Keratinocyte (primary cell): ENCODE results near the gene B9D1. TPM values are rescaled to one million over a fixed set of nuclear protein-coding genes. Genes with fewer than 3 reads are reported as not detected.
A peak's percentile ranks its signal among the peaks of the same experiment; 100 is the strongest.

ENCODE experiments used
- DNase-seq: peaks from one replicate; pipeline ENCODE4 v3.0.0-alpha.2; 2011; ENCODE audit warnings: low read depth, missing footprints, low spot score
- FAIRE-seq: peaks from 2 replicates; lab custom pipeline; 2011; peaks lifted over from hg19 to GRCh38; lab: Jason Lieb, UNC
- H2AFZ ChIP-seq: 2 replicates; pipeline ENCODE4 v1.6.0; 2012; ENCODE audit warnings: low read length, control low read depth, inconsistent platforms; ENCODE audit not compliant: control insufficient read depth
- H3K27ac ChIP-seq: 2 replicates; pipeline ENCODE4 v1.5.1; 2011; ENCODE audit warnings: low read length; ENCODE audit not compliant: control insufficient read depth, insufficient read depth
- H3K27me3 ChIP-seq: 3 replicates; pipeline ENCODE4 v1.6.0; 2011; ENCODE audit warnings: low read length; ENCODE audit not compliant: control insufficient read depth, insufficient read depth; ENCODE audit errors: extremely low read depth
- H3K36me3 ChIP-seq, 2 experiments: 2 replicates in 1 of 2; 3 replicates in 1 of 2; pipeline ENCODE4 v1.5.1; 2011; ENCODE audit warnings: low read length in 2 of 2, mild to moderate bottlenecking in 1 of 2; ENCODE audit not compliant: control insufficient read depth in 2 of 2, insufficient read depth in 2 of 2; ENCODE audit errors: extremely low read depth in 1 of 2
- H3K4me1 ChIP-seq: 3 replicates; pipeline ENCODE4 v1.5.1; 2011; ENCODE audit warnings: low read length; ENCODE audit not compliant: control insufficient read depth, insufficient read depth; ENCODE audit errors: extremely low read depth
- H3K4me2 ChIP-seq: 3 replicates; pipeline ENCODE4 v1.6.0; 2011; ENCODE audit warnings: low read depth, low read length; ENCODE audit not compliant: control insufficient read depth, insufficient read depth; ENCODE audit errors: extremely low read depth
- H3K4me3 ChIP-seq, 3 experiments: fragments of 200-600 bp in 1 of 3; sonication (generic) in 1 of 3; 2 replicates in 2 of 3; 3 replicates in 1 of 3; pipeline ENCODE4 v1.5.1; 2011 to 2016; ENCODE audit warnings: low read length in 3 of 3, mild to moderate bottlenecking in 3 of 3, control low read depth in 2 of 3, inconsistent platforms in 1 of 3, low read depth in 1 of 3, mixed read lengths in 1 of 3, mixed run types in 1 of 3, moderate library complexity in 1 of 3; ENCODE audit not compliant: control insufficient read depth in 2 of 3, insufficient read depth in 2 of 3; ENCODE audit errors: extremely low read depth in 1 of 3
- H3K79me2 ChIP-seq: 2 replicates; pipeline ENCODE4 v1.6.0; 2012; ENCODE audit warnings: low read length; ENCODE audit not compliant: control insufficient read depth, insufficient read depth
- H3K9ac ChIP-seq: 3 replicates; pipeline ENCODE4 v1.6.0; 2011; ENCODE audit warnings: low read length; ENCODE audit not compliant: control insufficient read depth, insufficient read depth; ENCODE audit errors: extremely low read depth
- H3K9me1 ChIP-seq: 3 replicates; pipeline ENCODE4 v1.6.0; 2011; ENCODE audit warnings: low read length; ENCODE audit not compliant: control insufficient read depth, insufficient read depth; ENCODE audit errors: extremely low read depth
- H3K9me3 ChIP-seq: 2 replicates; pipeline ENCODE4 v1.5.1; 2012; ENCODE audit warnings: low read depth, low read length; ENCODE audit not compliant: control insufficient read depth
- H4K20me1 ChIP-seq: 3 replicates; pipeline ENCODE4 v1.6.0; 2011; ENCODE audit warnings: low read length; ENCODE audit not compliant: control insufficient read depth, insufficient read depth; ENCODE audit errors: extremely low read depth
- CTCF ChIP-seq, 3 experiments: IDR thresholded peaks in 1 of 3; conservative IDR thresholded peaks in 1 of 3; optimal IDR thresholded peaks in 1 of 3; 2 replicates in 2 of 3; 3 replicates in 1 of 3; pipeline versions ENCODE3 to v1.5.1; 2011; ENCODE audit warnings: low read length in 3 of 3, mild to moderate bottlenecking in 3 of 3, moderate library complexity in 2 of 3, control low read depth in 1 of 3, inconsistent platforms in 1 of 3; ENCODE audit not compliant: insufficient read depth in 2 of 3; ENCODE audit errors: extremely low read depth in 1 of 3
- EZH2 ChIP-seq: IDR thresholded peaks from one replicate; pipeline ENCODE4 v1.6.1; 2012; ENCODE audit warnings: inconsistent platforms, mild to moderate bottlenecking, low read length, moderate library complexity
- dilution Hi-C: fragments of 300-500 bp; cut with MboI; formaldehyde crosslinking; loops from one replicate; pipeline ENCODE4 v1.7.0; 2020; ENCODE audit warnings: low sequenced_read_pairs; ENCODE audit not compliant: extremely low pct_ligation_motif_present
- polyA plus RNA-seq, 5 experiments: library from polyadenylated mRNA; depleted of rRNA in 3 of 5; stranded (reverse) in 3 of 5; stranded (forward) in 1 of 5; unstranded in 1 of 5; fragments of >200 nt; gene quantifications; 1 replicate in 1 of 5; 2 replicates in 3 of 5; 3 replicates in 1 of 5; pipeline versions ENCODE4 v1.2.1 to v1.2.3, GENCODE V29; 2011 to 2012; ENCODE audit warnings: missing spikeins in 2 of 5, low read depth in 1 of 5, low replicate concordance in 1 of 5

B9D1 gene
- polyA plus RNA-seq, 1 donor (not counting 4 experiments of a cell fraction or from before 2014, with no cell fraction given): 30.3 TPM

- no peak for TF ChIP-seq CTCF (optimal IDR thresholded peaks at IDR 0.05 in 1 of 3, IDR thresholded peaks at IDR 0.05 in 1 of 3, conservative IDR thresholded peaks at IDR 0.05 in 1 of 3; ENCODE audit: extremely low read depth in 1 of 3, insufficient read depth in 2 of 3, low read length in 3 of 3)
- no peak for TF ChIP-seq EZH2
- Histone ChIP-seq H3K9me3 (no peaks in the 10 kb centered on the region), H3K79me2 (peaks cover 21% of the 10 kb centered on the region), H3K4me3 (peak overlapping the region; percentile 88 to 90 (median 88)), H3K27me3 (no peaks in the 10 kb centered on the region), H3K4me2 (peak overlapping the region; percentile 88), H3K36me3 (peaks cover 25 to 33% of the 10 kb centered on the region in 2 experiments), H2AFZ (no peak overlapping the region), H3K4me1 (peaks cover 14% of the 10 kb centered on the region), H3K9me1 (peaks cover 3% of the 10 kb centered on the region), H3K27ac (peak overlapping the region; percentile 8), H4K20me1 (no peaks in the 10 kb centered on the region), H3K9ac (peak overlapping the region; percentile 94)
- dilution Hi-C loops: no loop called here
- DNase-seq (no peak), FAIRE-seq (no peak)
These were observed 17.0 kb upstream of the B9D1 start for GRCh38 chr17:19379361-19380065.

- H3K9me3 ChIP-seq: no peaks in the 10 kb centered on the region
- H3K9me1 ChIP-seq: peaks cover 3% of the 10 kb centered on the region
- FAIRE-seq (no peak), DNase-seq (no peak)
- dilution Hi-C loops: no loop called here
- TF ChIP-seq CTCF (optimal IDR thresholded peaks at IDR 0.05 in 1 of 3, IDR thresholded peaks at IDR 0.05 in 1 of 3, conservative IDR thresholded peaks at IDR 0.05 in 1 of 3; ENCODE audit: extremely low read depth in 1 of 3, insufficient read depth in 2 of 3, low read length in 3 of 3): no peak
- no peak for TF ChIP-seq EZH2
- peaks cover 11% of the 10 kb centered on the region for H3K4me1 ChIP-seq
- H3K9ac ChIP-seq: peak within 1 kb of the TSS; percentile 94
- peak within 1 kb of the TSS; percentile 88 to 90 (median 89) for H3K4me3 ChIP-seq
- H4K20me1 ChIP-seq: no peaks in the 10 kb centered on the region
- peaks cover 25 to 33% of the 10 kb centered on the region in 2 experiments for H3K36me3 ChIP-seq
- H2AFZ ChIP-seq: peak within 1 kb of the TSS; percentile 93
- peaks cover 21% of the 10 kb centered on the region for H3K79me2 ChIP-seq
- no peaks in the 10 kb centered on the region for H3K27me3 ChIP-seq
- H3K27ac ChIP-seq: peak within 1 kb of the TSS; percentile 94
- H3K4me2 ChIP-seq: peak within 1 kb of the TSS; percentile 88
These were observed 16.2 kb upstream of the B9D1 start, which contains the start of gene MAPK7 for GRCh38 chr17:19378416-19379360. TSS of gene MAPK7 (plus strand) at chr17:19378498. CDS start at chr17:19378901, 403 bp downstream.
